Activated B cell treated with CpG ODN at 0.5 μM for 24 hours (primary cell): ENCODE measurements around the gene SETD5. TPM values are rescaled to one million over a fixed set of nuclear protein-coding genes. Genes with fewer than 3 reads are reported as not detected.
"Not testable (repeated sequence)": the region's sequence is repeated elsewhere in the genome, so short reads cannot be mapped to it uniquely, and the experiment has no call there.

Source experiments
- ATAC-seq: fragments of 200-7000 bp; cut with Tn5 transposase; one replicate; pipeline ENCODE4 v1.10.0; 2021; ENCODE audit warnings: low read depth, mild to moderate bottlenecking, moderate library complexity
- CTCF ChIA-PET: fragments of 350-600 bp; sonication (Branson Sonifier 250); formaldehyde crosslinking; loops from one replicate; lab custom pipeline; 2021; ENCODE audit warnings: antibody characterized with exemption; lab: Charles Lee
- POLR2A ChIA-PET: fragments of 350-600 bp; sonication (Branson Sonifier 250); formaldehyde crosslinking; loops from one replicate; lab custom pipeline; 2021; ENCODE audit warnings: antibody characterized with exemption; lab: Charles Lee
- DNase-seq: peaks from one replicate; pipeline ENCODE4 v3.0.0; 2022
- H3K27ac Mint-ChIP-seq: one replicate; pipeline ENCODE4 v1.8.0; 2020; ENCODE audit warnings: mixed read lengths
- H3K27me3 Mint-ChIP-seq: one replicate; pipeline ENCODE4 v1.8.0; 2021; ENCODE audit warnings: mixed read lengths
- H3K36me3 Mint-ChIP-seq: one replicate; pipeline ENCODE4 v1.8.0; 2021; ENCODE audit warnings: low read depth, mixed read lengths
- H3K4me1 Mint-ChIP-seq: one replicate; pipeline ENCODE4 v1.8.0; 2021; ENCODE audit warnings: mixed read lengths
- H3K4me3 Mint-ChIP-seq: one replicate; pipeline ENCODE4 v1.8.0; 2020; ENCODE audit warnings: mild to moderate bottlenecking, mixed read lengths
- H3K9me3 Mint-ChIP-seq: one replicate; pipeline ENCODE4 v1.8.0; 2020; ENCODE audit warnings: mixed read lengths
- intact Hi-C: fragments of 100-400 bp; cut with micrococcal nuclease; formaldehyde crosslinking; loops from one replicate; pipeline ENCODE4 v1.15.1; 2024
- total RNA-seq: library from RNA; stranded (reverse); gene quantifications from 2 replicates; pipeline ENCODE4 v1.2.3, GENCODE V29; 2022
- TF ChIP-seq, protein P1 (sequence below): fragments of 200-600 bp; IDR thresholded peaks from one replicate; pipeline ENCODE4 v1.8.0; 2022; ENCODE audit warnings: antibody characterized with exemption, mild to moderate bottlenecking

SETD5 gene
- total RNA-seq, 1 donor from 2014 or later = 162 TPM

DNA sequence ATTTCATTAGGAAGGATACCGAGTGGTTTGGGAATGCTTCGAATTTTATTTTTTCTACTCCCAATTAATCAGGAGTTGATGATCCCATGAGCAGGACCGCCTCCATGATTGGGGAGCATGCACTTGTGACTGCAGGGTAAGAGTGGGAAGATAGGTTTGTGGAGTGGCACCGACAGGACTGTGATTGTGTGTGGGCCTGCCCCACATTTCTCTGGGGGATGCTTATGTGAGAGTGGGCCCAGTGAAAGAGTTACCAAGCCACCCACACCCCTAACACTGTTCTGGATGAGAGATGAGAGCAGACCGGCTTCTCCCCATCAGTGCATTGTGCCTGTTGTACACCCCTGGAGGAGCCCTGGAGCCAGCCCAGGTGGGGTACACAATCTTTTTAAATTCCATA is 79.5 kb downstream of the SETD5 start:
- Mint-ChIP-seq H3K4me3 (no peak overlapping the region), H3K27me3 (no peaks in the 10 kb centered on the region), H3K27ac (no peak overlapping the region), H3K9me3 (no peaks in the 10 kb centered on the region), H3K4me1 (no peaks in the 10 kb centered on the region), H3K36me3 (peaks cover 88% of the 10 kb centered on the region)
- ChIA-PET POLR2A (no interaction called here), CTCF (interaction anchor here (0.5 kb wide), 1 partner anchor 17 kb away, joined by 4 read pairs; no protein-coding TSS in a partner anchor)
- TF ChIP-seq, protein P1, sequence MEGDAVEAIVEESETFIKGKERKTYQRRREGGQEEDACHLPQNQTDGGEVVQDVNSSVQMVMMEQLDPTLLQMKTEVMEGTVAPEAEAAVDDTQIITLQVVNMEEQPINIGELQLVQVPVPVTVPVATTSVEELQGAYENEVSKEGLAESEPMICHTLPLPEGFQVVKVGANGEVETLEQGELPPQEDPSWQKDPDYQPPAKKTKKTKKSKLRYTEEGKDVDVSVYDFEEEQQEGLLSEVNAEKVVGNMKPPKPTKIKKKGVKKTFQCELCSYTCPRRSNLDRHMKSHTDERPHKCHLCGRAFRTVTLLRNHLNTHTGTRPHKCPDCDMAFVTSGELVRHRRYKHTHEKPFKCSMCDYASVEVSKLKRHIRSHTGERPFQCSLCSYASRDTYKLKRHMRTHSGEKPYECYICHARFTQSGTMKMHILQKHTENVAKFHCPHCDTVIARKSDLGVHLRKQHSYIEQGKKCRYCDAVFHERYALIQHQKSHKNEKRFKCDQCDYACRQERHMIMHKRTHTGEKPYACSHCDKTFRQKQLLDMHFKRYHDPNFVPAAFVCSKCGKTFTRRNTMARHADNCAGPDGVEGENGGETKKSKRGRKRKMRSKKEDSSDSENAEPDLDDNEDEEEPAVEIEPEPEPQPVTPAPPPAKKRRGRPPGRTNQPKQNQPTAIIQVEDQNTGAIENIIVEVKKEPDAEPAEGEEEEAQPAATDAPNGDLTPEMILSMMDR = no peak
- no peak for ATAC-seq
- intact Hi-C loops = no loop called here
- no peak for DNase-seq

DNA sequence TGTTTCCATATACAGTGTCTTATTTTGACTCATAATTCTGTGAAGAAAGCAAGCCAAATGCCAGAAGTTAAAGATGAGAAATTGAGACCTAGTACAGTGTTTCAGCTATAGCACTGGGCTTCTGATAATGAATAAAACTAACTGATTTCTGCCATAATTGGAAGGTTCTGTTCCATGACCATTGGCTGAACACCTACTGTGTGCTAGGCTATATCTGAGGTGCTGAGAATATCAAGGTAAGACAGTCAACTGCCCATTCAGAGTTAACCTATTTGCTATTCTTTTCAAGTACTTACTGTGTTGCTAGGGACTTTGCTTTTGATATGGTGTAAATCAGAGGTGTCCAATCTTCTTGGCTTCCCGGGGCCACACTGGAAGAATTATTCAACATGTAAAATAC is 82.8 kb downstream of the SETD5 start:
- POLR2A ChIA-PET = no interaction called here
- peaks cover 67% of the 10 kb centered on the region for H3K36me3 Mint-ChIP-seq
- CTCF ChIA-PET = no interaction called here

DNA sequence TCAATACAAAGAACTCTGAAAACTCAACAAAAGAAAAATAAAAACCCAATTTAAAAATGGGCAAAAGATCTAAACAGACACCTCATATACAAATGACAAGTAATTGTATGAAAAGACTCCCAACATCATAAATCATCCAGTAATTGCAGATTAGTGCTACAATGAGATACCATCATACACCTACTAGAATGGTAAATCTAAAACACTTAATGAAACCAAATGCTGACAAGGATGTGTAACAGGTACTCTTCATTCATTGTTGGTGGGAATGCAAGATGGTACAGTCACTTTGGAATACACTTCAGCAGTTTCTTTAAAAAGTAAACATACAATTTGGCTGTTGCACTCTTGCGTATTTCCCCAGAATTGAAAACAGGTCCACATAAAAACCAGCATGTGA is 87.8 kb downstream of the SETD5 start:
- DNase-seq (no peak), ATAC-seq (no peak)
- no peak overlapping the region for H3K27ac Mint-ChIP-seq
- intact Hi-C loops = no loop called here
- no peaks in the 10 kb centered on the region for H3K27me3 Mint-ChIP-seq
- ChIA-PET CTCF (no interaction called here), POLR2A (no interaction called here)
- H3K9me3 Mint-ChIP-seq = peaks cover 5% of the 10 kb centered on the region
- peaks cover 42% of the 10 kb centered on the region for H3K36me3 Mint-ChIP-seq
- H3K4me1 Mint-ChIP-seq = no peaks in the 10 kb centered on the region
- TF ChIP-seq, protein P1 = no peak
- no peak overlapping the region for H3K4me3 Mint-ChIP-seq

More for the DNA sequence above, 82.8 kb downstream of the SETD5 start:
- Mint-ChIP-seq H3K27ac (no peak overlapping the region), H3K9me3 (no peaks in the 10 kb centered on the region), H3K4me3 (no peak overlapping the region), H3K4me1 (no peaks in the 10 kb centered on the region), H3K27me3 (no peaks in the 10 kb centered on the region)
- TF ChIP-seq, protein P1 = no peak
- no peak for ATAC-seq
- intact Hi-C loops = no loop called here
- DNase-seq = no peak

DNA sequence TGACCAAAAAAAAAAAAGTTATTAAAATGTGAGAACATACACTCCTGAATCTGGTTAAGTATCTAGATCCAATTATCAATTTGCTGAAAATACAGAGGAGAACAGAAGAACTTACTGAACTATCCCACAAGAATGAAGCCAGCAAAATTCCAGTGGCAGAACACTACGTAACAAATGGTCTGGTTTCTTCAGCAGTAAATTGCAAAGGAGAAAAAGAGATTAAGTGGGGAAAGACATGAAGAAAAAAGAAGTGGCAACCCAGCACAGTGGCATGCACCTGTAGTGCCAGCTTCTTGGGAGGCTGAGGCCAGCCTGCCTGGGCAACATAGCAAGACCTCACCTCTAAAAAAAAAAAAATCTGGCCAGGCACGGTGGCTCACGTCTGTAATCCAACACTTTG is 94.1 kb downstream of the SETD5 start:
- intact Hi-C loops = no loop called here
- H3K27ac Mint-ChIP-seq = no peak overlapping the region
- H3K36me3 Mint-ChIP-seq = peaks cover 8% of the 10 kb centered on the region
- ATAC-seq (no peak), DNase-seq (no peak)
- ChIA-PET POLR2A (no interaction called here), CTCF (interaction anchor here (2.1 kb wide), 1 partner anchor 12 kb away, joined by 13 read pairs; no protein-coding TSS in a partner anchor)
- no peak overlapping the region for H3K4me3 Mint-ChIP-seq
- no peaks in the 10 kb centered on the region for H3K4me1 Mint-ChIP-seq
- peaks cover 5% of the 10 kb centered on the region for H3K9me3 Mint-ChIP-seq
- H3K27me3 Mint-ChIP-seq = no peaks in the 10 kb centered on the region
- TF ChIP-seq, protein P1 = no peak

DNA sequence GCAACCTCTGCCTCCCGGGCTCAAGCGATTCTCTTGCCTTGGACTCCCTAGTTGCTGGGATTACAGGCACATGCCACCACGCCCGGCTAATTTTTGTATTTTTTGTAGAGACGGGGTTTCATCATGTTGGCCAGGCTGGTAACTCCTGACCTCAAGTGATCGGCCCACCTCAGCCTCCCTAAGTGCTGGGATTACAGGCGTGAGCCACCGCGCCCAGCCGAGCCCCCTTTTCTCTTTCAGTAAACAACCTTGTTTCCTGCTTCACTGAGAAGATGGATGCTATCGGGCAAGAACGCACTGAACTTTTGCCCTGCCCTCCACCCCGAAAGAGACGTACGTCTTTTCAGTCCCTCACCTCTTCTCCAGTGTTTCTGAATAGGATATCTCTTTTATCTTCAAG is 96.6 kb downstream of the SETD5 start:
- POLR2A ChIA-PET, H3K36me3 Mint-ChIP-seq, DNase-seq, ATAC-seq, H3K9me3 Mint-ChIP-seq, H3K4me1 Mint-ChIP-seq, H3K27ac Mint-ChIP-seq, intact Hi-C loops, H3K27me3 Mint-ChIP-seq, H3K4me3 Mint-ChIP-seq: not testable (repeated sequence)
- CTCF ChIA-PET = interaction anchor here (0.7 kb wide), 1 partner anchor 17 kb away, joined by 4 read pairs; no protein-coding TSS in a partner anchor

DNA sequence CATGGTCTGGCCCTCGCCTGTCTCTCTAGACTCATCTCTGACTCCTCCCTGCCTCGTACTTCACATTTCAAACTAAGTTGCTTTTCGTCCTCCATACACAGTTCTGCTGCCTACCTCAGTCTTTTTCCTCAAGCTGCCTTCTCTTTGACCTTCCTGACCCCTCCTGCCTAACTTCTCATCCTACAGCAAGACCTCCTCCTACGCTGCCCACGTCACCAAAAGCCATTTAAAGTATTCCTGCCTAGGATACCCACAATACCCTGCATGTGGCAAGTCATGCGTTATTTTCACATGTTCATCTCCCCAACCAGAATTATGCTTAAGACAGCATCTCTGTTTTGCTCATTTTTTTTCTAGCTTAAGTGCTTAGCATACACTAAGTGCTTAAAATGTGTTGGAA is 99.5 kb downstream of the SETD5 start:
- Mint-ChIP-seq H3K36me3 (no peaks in the 10 kb centered on the region), H3K9me3 (no peaks in the 10 kb centered on the region), H3K4me1 (peaks cover 7% of the 10 kb centered on the region), H3K27ac (no peak overlapping the region), H3K4me3 (no peak overlapping the region), H3K27me3 (peaks cover 21% of the 10 kb centered on the region)
- ATAC-seq (no peak), DNase-seq (no peak)
- CTCF ChIA-PET = no interaction called here
- POLR2A ChIA-PET = no interaction called here
- intact Hi-C loops = no loop called here
- TF ChIP-seq, protein P1 = no peak
